ENCODE measurements around the gene P4HB. TPM values are rescaled to one million over a fixed set of nuclear protein-coding genes. Genes with fewer than 3 reads are reported as not detected.
A peak's percentile ranks its signal among the peaks of the same experiment; 100 is the strongest.

The P4HB gene
- total RNA-seq, 1 experiment from 2014 or later, result 759 TPM

DNA sequence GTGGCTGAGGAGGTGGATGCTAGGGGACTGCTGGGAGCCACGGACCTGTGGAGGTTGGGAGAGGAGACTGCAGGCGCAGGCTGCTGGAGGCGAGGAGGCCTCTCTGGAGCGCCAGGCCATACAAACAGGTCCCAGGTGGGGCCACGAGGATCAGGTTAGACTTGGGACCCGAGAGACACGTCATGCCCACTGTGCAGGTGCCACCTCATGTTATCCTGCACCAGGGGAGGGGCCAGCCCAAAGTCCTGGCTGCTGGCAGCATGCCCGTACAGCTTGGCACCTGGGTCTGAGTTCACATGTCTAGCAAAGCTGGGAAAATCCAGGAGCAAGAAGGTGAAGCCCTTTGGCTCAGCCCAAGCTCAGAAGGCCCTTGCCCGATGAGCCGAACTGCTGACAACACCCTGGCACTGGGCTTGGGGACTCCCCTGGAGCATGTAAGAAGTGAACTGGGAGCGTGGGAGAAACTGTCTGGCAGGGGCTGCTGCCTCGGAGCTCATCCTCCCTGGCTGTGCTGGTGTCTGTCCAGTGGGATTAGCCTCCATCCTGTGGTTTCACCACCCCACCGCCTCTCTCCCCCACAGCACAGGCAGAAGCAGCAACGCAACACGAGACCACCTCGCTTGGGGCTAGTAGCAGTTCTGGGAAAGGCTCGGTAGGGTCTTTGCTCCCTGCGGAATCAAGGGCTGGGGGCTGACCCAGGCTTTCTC lies 5.6 kb upstream of the P4HB start:
- ChIA-PET CTCF (no interaction called here), POLR2A (interaction anchor here (0.5 kb wide), 1 partner anchor 135 kb away, joined by 3 read pairs; no protein-coding TSS in a partner anchor)
- in situ Hi-C loops (cut with HindIII; ENCODE audit: low pct_unique_long_range_greater_than_20kb, low sequenced_read_pairs) (no loop called here), intact Hi-C loops (cut with micrococcal nuclease; ENCODE audit: unreplicated experiment) (loop anchor here (10.0 kb wide), 1 partner anchor 159 kb away; the partner anchor contains the start of genes CENPX and LRRC45)
- Histone ChIP-seq H3K27me3 (ENCODE audit: control insufficient read depth, insufficient read depth, low read length) (no peaks in the 10 kb centered on the region), H3K36me3 (ENCODE audit: control insufficient read depth, insufficient read depth, low read length) (peaks cover 11% of the 10 kb centered on the region; the same call in 1 of the 2 replicates), H3K9me3 (ENCODE audit: control insufficient read depth, insufficient read depth, low read depth, low read length) (no peaks in the 10 kb centered on the region), H3K4me1 (ENCODE audit: control insufficient read depth, insufficient read depth, low read length) (peaks cover 57% of the 10 kb centered on the region), H3K4me3 (ENCODE audit: low read depth in 2 of 2, low read length in 2 of 2) (no peak overlapping the region), H3K27ac (ENCODE audit: low read length) (peak overlapping the region; percentile 90)
- ATAC-seq, result no peak
- BruUV-seq (replicated peaks), result no TSS peak
- TF ChIP-seq POLR2AphosphoS5 (IDR thresholded peaks at IDR 0.05; ENCODE audit: low read depth, low read length) (no peak), TCF7L2 (IDR thresholded peaks at IDR 0.05; ENCODE audit: low read depth, low read length) (no peak), SIN3A (IDR thresholded peaks at IDR 0.05; ENCODE audit: borderline replicate concordance, insufficient read depth, low read depth, low read length) (no peak)
- TF ChIP-seq, protein P1, sequence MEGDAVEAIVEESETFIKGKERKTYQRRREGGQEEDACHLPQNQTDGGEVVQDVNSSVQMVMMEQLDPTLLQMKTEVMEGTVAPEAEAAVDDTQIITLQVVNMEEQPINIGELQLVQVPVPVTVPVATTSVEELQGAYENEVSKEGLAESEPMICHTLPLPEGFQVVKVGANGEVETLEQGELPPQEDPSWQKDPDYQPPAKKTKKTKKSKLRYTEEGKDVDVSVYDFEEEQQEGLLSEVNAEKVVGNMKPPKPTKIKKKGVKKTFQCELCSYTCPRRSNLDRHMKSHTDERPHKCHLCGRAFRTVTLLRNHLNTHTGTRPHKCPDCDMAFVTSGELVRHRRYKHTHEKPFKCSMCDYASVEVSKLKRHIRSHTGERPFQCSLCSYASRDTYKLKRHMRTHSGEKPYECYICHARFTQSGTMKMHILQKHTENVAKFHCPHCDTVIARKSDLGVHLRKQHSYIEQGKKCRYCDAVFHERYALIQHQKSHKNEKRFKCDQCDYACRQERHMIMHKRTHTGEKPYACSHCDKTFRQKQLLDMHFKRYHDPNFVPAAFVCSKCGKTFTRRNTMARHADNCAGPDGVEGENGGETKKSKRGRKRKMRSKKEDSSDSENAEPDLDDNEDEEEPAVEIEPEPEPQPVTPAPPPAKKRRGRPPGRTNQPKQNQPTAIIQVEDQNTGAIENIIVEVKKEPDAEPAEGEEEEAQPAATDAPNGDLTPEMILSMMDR (IDR thresholded peaks at IDR 0.05), result no peak
- TF ChIP-seq, protein P2, sequence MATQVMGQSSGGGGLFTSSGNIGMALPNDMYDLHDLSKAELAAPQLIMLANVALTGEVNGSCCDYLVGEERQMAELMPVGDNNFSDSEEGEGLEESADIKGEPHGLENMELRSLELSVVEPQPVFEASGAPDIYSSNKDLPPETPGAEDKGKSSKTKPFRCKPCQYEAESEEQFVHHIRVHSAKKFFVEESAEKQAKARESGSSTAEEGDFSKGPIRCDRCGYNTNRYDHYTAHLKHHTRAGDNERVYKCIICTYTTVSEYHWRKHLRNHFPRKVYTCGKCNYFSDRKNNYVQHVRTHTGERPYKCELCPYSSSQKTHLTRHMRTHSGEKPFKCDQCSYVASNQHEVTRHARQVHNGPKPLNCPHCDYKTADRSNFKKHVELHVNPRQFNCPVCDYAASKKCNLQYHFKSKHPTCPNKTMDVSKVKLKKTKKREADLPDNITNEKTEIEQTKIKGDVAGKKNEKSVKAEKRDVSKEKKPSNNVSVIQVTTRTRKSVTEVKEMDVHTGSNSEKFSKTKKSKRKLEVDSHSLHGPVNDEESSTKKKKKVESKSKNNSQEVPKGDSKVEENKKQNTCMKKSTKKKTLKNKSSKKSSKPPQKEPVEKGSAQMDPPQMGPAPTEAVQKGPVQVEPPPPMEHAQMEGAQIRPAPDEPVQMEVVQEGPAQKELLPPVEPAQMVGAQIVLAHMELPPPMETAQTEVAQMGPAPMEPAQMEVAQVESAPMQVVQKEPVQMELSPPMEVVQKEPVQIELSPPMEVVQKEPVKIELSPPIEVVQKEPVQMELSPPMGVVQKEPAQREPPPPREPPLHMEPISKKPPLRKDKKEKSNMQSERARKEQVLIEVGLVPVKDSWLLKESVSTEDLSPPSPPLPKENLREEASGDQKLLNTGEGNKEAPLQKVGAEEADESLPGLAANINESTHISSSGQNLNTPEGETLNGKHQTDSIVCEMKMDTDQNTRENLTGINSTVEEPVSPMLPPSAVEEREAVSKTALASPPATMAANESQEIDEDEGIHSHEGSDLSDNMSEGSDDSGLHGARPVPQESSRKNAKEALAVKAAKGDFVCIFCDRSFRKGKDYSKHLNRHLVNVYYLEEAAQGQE (IDR thresholded peaks at IDR 0.05; ENCODE audit: insufficient read depth in 1 of 2, low read depth in 2 of 2, low read length in 1 of 2), result no peak
- no peak for DNase-seq (ENCODE audit: low read depth, low spot score)

DNA sequence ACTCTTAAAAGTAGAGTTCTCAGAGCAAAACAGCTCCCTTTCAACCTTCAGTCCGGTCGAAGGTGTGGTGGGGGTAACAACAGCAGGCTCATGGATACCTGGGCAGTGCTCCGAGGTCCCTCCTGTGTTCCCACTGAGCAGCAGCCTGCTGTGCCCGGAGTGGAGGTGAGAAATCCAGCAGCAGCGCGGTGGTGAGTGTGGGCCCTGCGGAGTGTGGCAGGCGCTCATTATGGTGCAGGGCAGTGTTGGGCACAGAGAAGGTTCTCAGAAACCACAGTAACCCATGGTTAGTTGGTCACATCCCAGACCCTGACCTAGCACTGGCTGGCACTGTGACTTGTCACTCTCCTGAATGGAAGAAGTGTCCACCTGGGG lies 5.0 kb upstream of the P4HB start:
- ChIA-PET POLR2A (interaction anchor here (0.5 kb wide), 1 partner anchor 134 kb away, joined by 3 read pairs; no protein-coding TSS in a partner anchor), CTCF (no interaction called here)
- no TSS peak for BruUV-seq (replicated peaks)
- Histone ChIP-seq H3K27me3 (ENCODE audit: control insufficient read depth, insufficient read depth, low read length) (no peaks in the 10 kb centered on the region), H3K36me3 (ENCODE audit: control insufficient read depth, insufficient read depth, low read length) (peaks cover 5% of the 10 kb centered on the region; the same call in 1 of the 2 replicates), H3K4me1 (ENCODE audit: control insufficient read depth, insufficient read depth, low read length) (peaks cover 57% of the 10 kb centered on the region), H3K4me3 (ENCODE audit: low read depth in 2 of 2, low read length in 2 of 2) (no peak overlapping the region), H3K27ac (ENCODE audit: low read length) (peak overlapping the region; percentile 2), H3K9me3 (ENCODE audit: control insufficient read depth, insufficient read depth, low read depth, low read length) (no peaks in the 10 kb centered on the region)
- no peak for ATAC-seq
- TF ChIP-seq, protein P1 (IDR thresholded peaks at IDR 0.05), result no peak
- TF ChIP-seq TCF7L2 (IDR thresholded peaks at IDR 0.05; ENCODE audit: low read depth, low read length) (no peak), SIN3A (IDR thresholded peaks at IDR 0.05; ENCODE audit: borderline replicate concordance, insufficient read depth, low read depth, low read length) (no peak), POLR2AphosphoS5 (IDR thresholded peaks at IDR 0.05; ENCODE audit: low read depth, low read length) (no peak)
- TF ChIP-seq, protein P2 (IDR thresholded peaks at IDR 0.05; ENCODE audit: insufficient read depth in 1 of 2, low read depth in 2 of 2, low read length in 1 of 2), result no peak
- intact Hi-C loops (cut with micrococcal nuclease; ENCODE audit: unreplicated experiment) (loop anchor here (10.0 kb wide), 1 partner anchor 159 kb away; the partner anchor contains the start of genes CENPX and LRRC45), in situ Hi-C loops (cut with HindIII; ENCODE audit: low pct_unique_long_range_greater_than_20kb, low sequenced_read_pairs) (no loop called here)
- DNase-seq (ENCODE audit: low read depth, low spot score), result no peak
